ENCODE measurements around the gene TMC7.

GRCh38 chr16:19027416-19027815, 43.7 kb downstream of the TMC7 start:
- TF ChIP-seq MAX (IDR thresholded peaks at IDR 0.05; ENCODE audit: low read depth) (no peak), CTCF (IDR thresholded peaks at IDR 0.05) (no peak), SIN3A (IDR thresholded peaks at IDR 0.05; ENCODE audit: borderline replicate concordance, low read depth, low read length) (no peak), REST (IDR thresholded peaks at IDR 0.05; ENCODE audit: low read depth, low read length) (no peak), ELF1 (IDR thresholded peaks at IDR 0.05) (no peak)

Measured in SK-N-SH (cell line).